Spleen (tissue), 7 donors: ENCODE data around the gene MYH10.

Experiments used
- POLR2A ChIP-seq, 3 donors: fragments of 450-650 bp; IDR thresholded peaks; one replicate each; pipeline ENCODE4 v1.5.1; 2017; ENCODE audit warnings: antibody characterized with exemption in 3 of 3, mild to moderate bottlenecking in 1 of 3
- TF ChIP-seq, protein P1 (sequence below), 11 experiments: fragments of 200-600 bp in 7 of 11; fragments of 450-650 bp in 4 of 11; sonication (generic) in 4 of 11; IDR thresholded peaks in 8 of 11; conservative IDR thresholded peaks in 3 of 11; 1 replicate in 7 of 11; 2 replicates in 4 of 11; pipeline versions ENCODE4 v1.4.0 to v1.8.0; 2016 to 2021; ENCODE audit warnings: antibody characterized with exemption in 11 of 11, inconsistent platforms in 4 of 11, mild to moderate bottlenecking in 1 of 11
- donor health status: DM: no; HTN: no; CAD: no; lungs with moderate emphysema.
- donor health status: DM: no; HTN: no; CAD: no.
- donor health status: DM: no; HTN: no; CAD: no.

DNA sequence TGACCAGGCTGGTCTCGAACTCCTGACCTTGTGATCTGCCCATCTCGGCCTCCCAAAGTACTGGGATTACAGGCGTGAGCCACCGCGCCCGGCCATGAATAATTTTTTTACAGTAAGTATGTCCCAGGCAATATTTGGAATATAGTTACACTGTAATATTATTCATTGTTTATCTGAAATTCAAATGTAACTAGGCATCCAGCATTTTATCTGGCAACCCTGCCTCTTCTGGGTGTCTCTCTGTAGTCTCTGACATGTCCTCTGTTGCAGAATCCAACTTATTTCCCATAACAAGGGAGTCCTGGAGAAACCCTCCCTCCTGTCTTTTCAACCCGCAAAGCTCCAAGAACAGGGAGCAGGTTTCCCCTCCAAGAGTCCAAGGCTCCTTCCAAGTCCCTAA lies 36.9 kb upstream of the MYH10 start:
- TF ChIP-seq, protein P1, sequence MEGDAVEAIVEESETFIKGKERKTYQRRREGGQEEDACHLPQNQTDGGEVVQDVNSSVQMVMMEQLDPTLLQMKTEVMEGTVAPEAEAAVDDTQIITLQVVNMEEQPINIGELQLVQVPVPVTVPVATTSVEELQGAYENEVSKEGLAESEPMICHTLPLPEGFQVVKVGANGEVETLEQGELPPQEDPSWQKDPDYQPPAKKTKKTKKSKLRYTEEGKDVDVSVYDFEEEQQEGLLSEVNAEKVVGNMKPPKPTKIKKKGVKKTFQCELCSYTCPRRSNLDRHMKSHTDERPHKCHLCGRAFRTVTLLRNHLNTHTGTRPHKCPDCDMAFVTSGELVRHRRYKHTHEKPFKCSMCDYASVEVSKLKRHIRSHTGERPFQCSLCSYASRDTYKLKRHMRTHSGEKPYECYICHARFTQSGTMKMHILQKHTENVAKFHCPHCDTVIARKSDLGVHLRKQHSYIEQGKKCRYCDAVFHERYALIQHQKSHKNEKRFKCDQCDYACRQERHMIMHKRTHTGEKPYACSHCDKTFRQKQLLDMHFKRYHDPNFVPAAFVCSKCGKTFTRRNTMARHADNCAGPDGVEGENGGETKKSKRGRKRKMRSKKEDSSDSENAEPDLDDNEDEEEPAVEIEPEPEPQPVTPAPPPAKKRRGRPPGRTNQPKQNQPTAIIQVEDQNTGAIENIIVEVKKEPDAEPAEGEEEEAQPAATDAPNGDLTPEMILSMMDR (IDR thresholded peaks at IDR 0.05 in 8 of 11, conservative IDR thresholded peaks at IDR 0.05 in 3 of 11), result no peak
- TF ChIP-seq POLR2A (IDR thresholded peaks at IDR 0.05), result no peak
